HepG2 (cell line): ENCODE measurements around the gene APOBEC3H. TPM values are rescaled to one million over a fixed set of nuclear protein-coding genes. Genes with fewer than 3 reads are reported as not detected.

Experiments used
- ATAC-seq: fragments of 200-7000 bp; cut with Tn5 transposase; 3 replicates; pipeline ENCODE4 v1.9.1; 2020; ENCODE audit warnings: mild to moderate bottlenecking, moderate library complexity
- BruUV-seq: library from RNA; stranded (reverse); fragments of 400-500 nt; replicated peaks from 2 replicates; lab custom pipeline; 2021; lab: Mats Ljungman, UMichigan
- CTCF ChIA-PET: fragments of 300-600 bp; formaldehyde crosslinking; extraction: SDS; loops from one replicate; lab custom pipeline; 2021; ENCODE audit warnings: low total read pairs, inconsistent platforms, low intra/inter-chr PET ratio; lab: Yijun Ruan, JAX
- POLR2A ChIA-PET: fragments of 350-600 bp; sonication (Branson Sonifier 250); formaldehyde crosslinking; loops from one replicate; lab custom pipeline; 2020; ENCODE audit warnings: antibody characterized with exemption, inconsistent platforms; lab: Yijun Ruan, JAX
- DNase-seq: peaks from one replicate; pipeline ENCODE4 v3.0.0-alpha.2; 2015; ENCODE audit warnings: low spot score
- FAIRE-seq: peaks from 3 replicates; lab custom pipeline; 2011; peaks lifted over from hg19 to GRCh38; lab: Jason Lieb, UNC
- H2AFZ ChIP-seq: one replicate; pipeline ENCODE4 v1.6.1; 2011; ENCODE audit warnings: low read length, inconsistent platforms
- H3K27ac ChIP-seq: fragments of 300-600 bp; 3 replicates; pipeline ENCODE4 v1.8.0; 2011; ENCODE audit warnings: mixed run types, mild to moderate bottlenecking, mixed read lengths, low read length, inconsistent platforms; ENCODE audit not compliant: insufficient read depth; ENCODE audit errors: extremely low read length
- H3K27me3 ChIP-seq, 2 experiments: fragments of 200-600 bp in 1 of 2; 2 replicates in 1 of 2; 3 replicates in 1 of 2; pipeline versions ENCODE4 v1.6.0 to v1.8.0; 2011; ENCODE audit warnings: low read length in 2 of 2, mild to moderate bottlenecking in 2 of 2, moderate library complexity in 2 of 2, inconsistent platforms in 1 of 2; ENCODE audit not compliant: insufficient read depth in 2 of 2, control insufficient read depth in 1 of 2
- H3K36me3 ChIP-seq, 2 experiments: fragments of 200-600 bp in 1 of 2; replicated peaks in 1 of 2; 2 replicates in 1 of 2; 3 replicates in 1 of 2; pipeline versions ENCODE4 v1.5.1 to v1.8.0; 2011; ENCODE audit warnings: low read length in 2 of 2, inconsistent platforms in 1 of 2; ENCODE audit not compliant: insufficient read depth in 2 of 2, control insufficient read depth in 1 of 2
- H3K4me1 ChIP-seq: 2 replicates; pipeline ENCODE4 v1.5.1; 2012; ENCODE audit warnings: low read length, inconsistent platforms; ENCODE audit not compliant: insufficient read depth
- H3K4me2 ChIP-seq: 2 replicates; pipeline ENCODE4 v1.6.0; 2011; ENCODE audit warnings: low read depth, low read length, inconsistent platforms
- H3K4me3 ChIP-seq, 3 experiments: fragments of 200-600 bp in 1 of 3; sonication (generic), shearing (Covaris generic) in 1 of 3; replicated peaks in 1 of 3; 2 replicates each; pipeline ENCODE4 v1.5.1; 2011 to 2016; ENCODE audit warnings: low read length in 3 of 3, inconsistent platforms in 2 of 3, low read depth in 2 of 3, mild to moderate bottlenecking in 2 of 3, control low read depth in 1 of 3, mixed read lengths in 1 of 3; ENCODE audit not compliant: insufficient read depth in 1 of 3
- H3K79me2 ChIP-seq: one replicate; pipeline ENCODE4 v1.6.1; 2011; ENCODE audit warnings: low read length, inconsistent platforms; ENCODE audit not compliant: insufficient read depth
- H3K9ac ChIP-seq: 2 replicates; pipeline ENCODE4 v1.6.0; 2011; ENCODE audit warnings: mild to moderate bottlenecking, low read depth, low read length, inconsistent platforms; ENCODE audit not compliant: insufficient read depth
- H3K9me3 ChIP-seq: 2 replicates; pipeline ENCODE4 v1.5.1; 2012; ENCODE audit warnings: mild to moderate bottlenecking, low read length
- H4K20me1 ChIP-seq: 2 replicates; pipeline ENCODE4 v1.6.0; 2011; ENCODE audit warnings: inconsistent platforms, mild to moderate bottlenecking, low read length, moderate library complexity; ENCODE audit not compliant: insufficient read depth
- FOXK2 ChIP-seq: fragments of 450-650 bp; IDR thresholded peaks from 2 replicates; pipeline ENCODE4 v1.6.1; 2016
- GPBP1L1 ChIP-seq: sonication (generic); formaldehyde crosslinking; IDR thresholded peaks from 2 replicates; pipeline ENCODE4 v1.5.0; 2020; ENCODE audit warnings: mild to moderate bottlenecking, missing genetic modification reagents
- GTF3A ChIP-seq: sonication (generic); formaldehyde crosslinking; conservative IDR thresholded peaks from 2 replicates; pipeline ENCODE4 v1.4.0; 2020; ENCODE audit warnings: mild to moderate bottlenecking, missing genetic modification reagents
- JUN ChIP-seq: sonication (generic); formaldehyde crosslinking; IDR thresholded peaks from 2 replicates; pipeline ENCODE4 v1.4.0; 2020; ENCODE audit warnings: mild to moderate bottlenecking, missing genetic modification reagents
- KDM1A ChIP-seq: IDR thresholded peaks from 2 replicates; pipeline ENCODE4 v1.6.1; 2016; ENCODE audit warnings: missing compliant biosample characterization
- MTA1 ChIP-seq: sonication (generic); formaldehyde crosslinking; IDR thresholded peaks from 2 replicates; pipeline ENCODE4 v1.4.0; 2020; ENCODE audit warnings: missing genetic modification reagents, mild to moderate bottlenecking, borderline replicate concordance
- NCOA1 ChIP-seq: sonication (generic); formaldehyde crosslinking; IDR thresholded peaks from 2 replicates; pipeline ENCODE4 v1.9.0; 2021; ENCODE audit warnings: missing genetic modification reagents
- NRL ChIP-seq: sonication (generic); formaldehyde crosslinking; IDR thresholded peaks from 2 replicates; pipeline ENCODE4 v1.5.0; 2020; ENCODE audit warnings: missing genetic modification reagents, mild to moderate bottlenecking, moderate library complexity, borderline replicate concordance
- RFX3 ChIP-seq: IDR thresholded peaks from 2 replicates; pipeline ENCODE4 v1.6.1; 2016; ENCODE audit warnings: missing biosample characterization, missing genetic modification reagents
- SAFB2 ChIP-seq: sonication (generic); formaldehyde crosslinking; IDR thresholded peaks from 2 replicates; pipeline ENCODE4 v1.5.1; 2020; ENCODE audit warnings: missing genetic modification reagents, low read depth, mild to moderate bottlenecking, borderline replicate concordance
- THYN1 ChIP-seq: sonication (generic); formaldehyde crosslinking; IDR thresholded peaks from 2 replicates; pipeline ENCODE4 v1.8.1; 2023; ENCODE audit warnings: low read depth, mild to moderate bottlenecking, moderate library complexity, missing genetic modification reagents, borderline replicate concordance
- ZBTB7A ChIP-seq: sonication (generic); formaldehyde crosslinking; IDR thresholded peaks from 2 replicates; pipeline ENCODE4 v1.8.0; 2022; ENCODE audit warnings: mild to moderate bottlenecking, missing genetic modification reagents
- ZNF230 ChIP-seq: sonication (generic); formaldehyde crosslinking; IDR thresholded peaks from 2 replicates; pipeline ENCODE4 v1.4.0; 2020; ENCODE audit warnings: mild to moderate bottlenecking, missing genetic modification reagents
- ZNF274 ChIP-seq: sonication (generic); formaldehyde crosslinking; IDR thresholded peaks from 2 replicates; pipeline ENCODE4 v1.5.1; 2020; ENCODE audit warnings: mild to moderate bottlenecking, missing genetic modification reagents
- ZNF280D ChIP-seq: sonication (generic); formaldehyde crosslinking; IDR thresholded peaks from 2 replicates; pipeline ENCODE4 v1.5.1; 2020; ENCODE audit warnings: mild to moderate bottlenecking, missing genetic modification reagents
- WGBS: methylation state at CpG from one replicate; pipeline ENCODE4 v1.1.6; 2017; ENCODE audit warnings: low lambda C conversion rate; 5-methylcytosine and 5-hydroxymethylcytosine counted together
- in situ Hi-C: cut with HindIII; loops from 2 replicates; pipeline ENCODE4 v1.10.0; 2017; ENCODE audit warnings: low pct_unique_long_range_greater_than_20kb; ENCODE audit not compliant: extremely low pct_ligation_motif_present
- intact Hi-C: fragments of 100-400 bp; cut with micrococcal nuclease; formaldehyde crosslinking; loops from one replicate; pipeline ENCODE4 v1.10.0; 2022; ENCODE audit not compliant: unreplicated experiment
- polyA plus RNA-seq, 8 experiments: library from polyadenylated mRNA; depleted of rRNA in 3 of 8; stranded (reverse) in 7 of 8; unstranded in 1 of 8; fragments of >200 nt; fragmentation: Illumina TruSeq in 4 of 8; extraction: Trizol in 4 of 8; gene quantifications; 2 replicates each; pipeline versions ENCODE4 v1.2.1 to v1.2.3, GENCODE V29; 2011 to 2016; ENCODE audit warnings: low read depth in 4 of 8, missing spikeins in 1 of 8, mixed read lengths in 1 of 8; ENCODE audit not compliant: insufficient read depth in 1 of 8
- total RNA-seq, 5 experiments: library from RNA; depleted of rRNA; stranded (reverse); fragments of >200 nt; fragmentation: Illumina TruSeq; extraction: Trizol; gene quantifications; 2 replicates each; pipeline ENCODE4 v1.2.3, GENCODE V29; 2016; ENCODE audit warnings: low read depth in 1 of 5

The APOBEC3H gene
- total and polyA plus RNA-seq, 2 of the 13 experiments (the other 11 are each of a cell fraction or from before 2014, with no cell fraction given), result 0.18 to 0.31 TPM

DNA sequence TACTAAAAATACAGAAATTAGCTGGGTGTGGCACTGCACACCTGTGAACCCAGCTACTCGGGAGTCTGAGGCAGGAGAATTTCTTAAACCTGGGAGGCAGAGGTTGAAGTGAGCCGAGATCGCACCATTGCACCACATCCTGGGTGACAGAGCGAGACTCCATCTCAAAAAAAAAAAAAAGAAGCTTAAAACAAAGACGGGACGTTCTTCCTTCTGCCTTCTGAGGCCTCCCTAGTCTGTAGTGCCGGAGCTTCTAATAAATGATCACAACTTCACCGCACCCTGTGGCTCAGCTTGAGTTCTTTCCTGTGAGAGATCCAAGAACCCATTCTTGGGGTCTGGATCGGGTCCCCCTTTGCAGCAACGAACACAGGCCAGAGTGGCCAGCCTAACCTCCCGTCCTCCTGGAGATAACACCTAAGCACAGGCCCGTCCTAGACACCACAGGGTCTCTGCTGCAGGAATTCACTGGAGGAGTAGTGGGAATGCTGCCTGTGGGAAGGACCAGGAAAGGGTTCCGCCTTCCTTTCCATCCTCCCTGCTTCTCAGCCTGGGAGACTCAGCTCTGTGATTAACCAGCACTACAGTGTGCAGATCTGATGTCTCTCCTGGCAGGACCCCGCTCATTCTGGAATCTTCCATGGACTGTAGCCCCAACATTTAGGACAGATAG is 2.2 kb upstream of the APOBEC3H start:
- Histone ChIP-seq H2AFZ (no peak overlapping the region), H3K4me1 (peaks cover 20% of the 10 kb centered on the region), H3K27me3 (peaks cover 12 to 39% of the 10 kb centered on the region in 2 experiments; a peak in 4 of 5 replicates), H3K36me3 (no peaks in the 10 kb centered on the region), H4K20me1 (no peaks in the 10 kb centered on the region), H3K9ac (no peak overlapping the region), H3K9me3 (no peaks in the 10 kb centered on the region), H3K4me2 (no peak overlapping the region), H3K79me2 (no peaks in the 10 kb centered on the region), H3K4me3 (no peak overlapping the region), H3K27ac (no peak overlapping the region)
- no peak for DNase-seq
- ChIA-PET CTCF (no interaction called here), POLR2A (no interaction called here)
- ATAC-seq, result no peak
- FAIRE-seq, result no peak
- BruUV-seq, result no TSS peak
- in situ Hi-C loops, result no loop called here
- intact Hi-C loops, result no loop called here
- no peak for TF ChIP-seq SAFB2
- TF ChIP-seq MTA1, result no peak
- TF ChIP-seq GTF3A (CRISPR knock-in tag), result no peak
- TF ChIP-seq THYN1, result no peak
- TF ChIP-seq GPBP1L1 (CRISPR knock-in tag), result no peak
- no peak for TF ChIP-seq ZBTB7A (CRISPR knock-in tag)
- no peak for TF ChIP-seq ZNF280D (CRISPR knock-in tag)
- TF ChIP-seq KDM1A, result no peak
- TF ChIP-seq RFX3 (CRISPR knock-in tag), result no peak
- TF ChIP-seq ZNF274 (CRISPR knock-in tag), result no peak
- TF ChIP-seq JUN (CRISPR knock-in tag), result no peak
- no peak for TF ChIP-seq ZNF230 (CRISPR knock-in tag)
- no peak for TF ChIP-seq NRL
- no peak for TF ChIP-seq FOXK2
- TF ChIP-seq NCOA1, result no peak
- WGBS, result 71% methylated on average over 13 of the region's 14 CpGs
